GM18520 (cell line): Measurements from ENCODE around the gene AGBL4.
A peak's percentile ranks its signal among the peaks of the same experiment; 100 is the strongest.

ENCODE experiments used
- ATAC-seq: cut with Tn5 transposase; IDR thresholded peaks from one replicate; pipeline ENCODE4 v1.9.1; 2021; ENCODE audit not compliant: unreplicated experiment

AGBL4 gene

GRCh38 chr1:48916130-48917069 lies 1107.4 kb downstream of the AGBL4 start:
- no peak for ATAC-seq

- no peak for ATAC-seq
Observed at GRCh38 chr1:48908606-48909005, 1115.1 kb downstream of the AGBL4 start.

- no peak for ATAC-seq
Observed at GRCh38 chr1:48906729-48907128, 1117.0 kb downstream of the AGBL4 start.

GRCh38 chr1:48906164-48906563 lies 1117.6 kb downstream of the AGBL4 start:
- no peak for ATAC-seq

- ATAC-seq: no peak
Observed at GRCh38 chr1:48903291-48903690, 1120.5 kb downstream of the AGBL4 start.

- ATAC-seq: no peak
Observed at GRCh38 chr1:48898894-48899293, 1124.9 kb downstream of the AGBL4 start.

GRCh38 chr1:48889615-48890014 lies 1134.1 kb downstream of the AGBL4 start:
- no peak for ATAC-seq

- no peak for ATAC-seq
Observed at GRCh38 chr1:48889082-48889481, 1134.7 kb downstream of the AGBL4 start.

GRCh38 chr1:48887796-48888195 lies 1136.0 kb downstream of the AGBL4 start:
- no peak for ATAC-seq

GRCh38 chr1:48882020-48882419 lies 1141.7 kb downstream of the AGBL4 start:
- ATAC-seq: no peak

GRCh38 chr1:48878191-48878940 lies 1145.4 kb downstream of the AGBL4 start:
- ATAC-seq: no peak

- no peak for ATAC-seq
Observed at GRCh38 chr1:48876330-48876785, 1147.4 kb downstream of the AGBL4 start.

- ATAC-seq: no peak
Observed at GRCh38 chr1:48875552-48876329, 1148.0 kb downstream of the AGBL4 start.

- no peak for ATAC-seq
Observed at GRCh38 chr1:48873944-48874343, 1149.8 kb downstream of the AGBL4 start.

- peak; percentile 48 for ATAC-seq
Observed at GRCh38 chr1:48870596-48870995, 1153.2 kb downstream of the AGBL4 start.

- ATAC-seq: no peak
Observed at GRCh38 chr1:48869116-48869893, 1154.4 kb downstream of the AGBL4 start.

GRCh38 chr1:48864913-48865312 lies 1158.8 kb downstream of the AGBL4 start:
- no peak for ATAC-seq

GRCh38 chr1:48859456-48859855 lies 1164.3 kb downstream of the AGBL4 start:
- ATAC-seq: no peak

- no peak for ATAC-seq
Observed at GRCh38 chr1:48858200-48858920, 1165.4 kb downstream of the AGBL4 start.

GRCh38 chr1:48853006-48853405 lies 1170.7 kb downstream of the AGBL4 start:
- no peak for ATAC-seq
